ACC112 (cell line): ENCODE results near the gene WNT3.

Experiments
- H2AFZ ChIP-seq: fragments of 200-600 bp; sonication (generic); one replicate; pipeline ENCODE4 v1.6.0; 2017; ENCODE audit warnings: antibody characterized with exemption, low read length; ENCODE audit not compliant: unreplicated experiment
- H3K27ac ChIP-seq: fragments of 200-600 bp; sonication (generic); 2 replicates; pipeline ENCODE4 v1.5.1; 2014; ENCODE audit warnings: low read depth, mild to moderate bottlenecking, antibody characterized with exemption, low read length, moderate library complexity
- H3K27me3 ChIP-seq: fragments of 200-600 bp; sonication (generic); 2 replicates; pipeline ENCODE4 v1.6.1; 2014; ENCODE audit warnings: mild to moderate bottlenecking, antibody characterized with exemption, low read length, moderate library complexity, mixed read lengths; ENCODE audit not compliant: insufficient read depth
- H3K36me3 ChIP-seq: fragments of 200-600 bp; sonication (generic); 2 replicates; pipeline ENCODE4 v1.6.1; 2016; ENCODE audit warnings: mild to moderate bottlenecking, antibody characterized with exemption, low read length, moderate library complexity, mixed read lengths; ENCODE audit not compliant: insufficient read depth
- H3K4me1 ChIP-seq: fragments of 200-600 bp; sonication (generic); one replicate; pipeline ENCODE4 v1.6.1; 2016; ENCODE audit warnings: low read length, mixed read lengths; ENCODE audit not compliant: insufficient read depth, unreplicated experiment, control insufficient read depth
- H3K4me3 ChIP-seq: fragments of 200-600 bp; sonication (generic); 2 replicates; pipeline ENCODE4 v1.5.1; 2014; ENCODE audit warnings: mild to moderate bottlenecking, low read depth, low read length
- H3K79me2 ChIP-seq: fragments of 200-600 bp; sonication (generic); one replicate; pipeline ENCODE4 v1.6.0; 2016; ENCODE audit warnings: low read length; ENCODE audit not compliant: control insufficient read depth, unreplicated experiment, insufficient read depth

The WNT3 gene

DNA sequence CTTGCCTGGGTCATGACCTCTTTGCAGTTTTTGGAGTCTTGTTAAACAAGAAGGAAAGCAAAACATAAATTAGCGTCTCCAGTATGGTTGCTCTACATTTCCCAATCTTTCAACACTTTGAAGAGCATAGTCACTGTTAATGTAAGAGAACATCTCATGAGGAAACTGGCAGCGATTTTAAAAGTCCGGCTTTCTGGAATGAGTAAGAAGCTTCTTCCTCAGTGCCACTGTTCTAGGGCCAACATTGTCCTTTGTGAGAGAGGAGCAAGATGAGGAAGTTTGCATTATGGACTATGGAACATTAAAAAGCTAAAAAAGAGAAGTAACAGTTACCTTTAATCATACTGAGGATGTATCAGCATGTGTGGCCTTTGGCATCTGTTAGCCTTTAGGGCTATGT lies 73.1 kb downstream of the WNT3 start:
- Histone ChIP-seq H3K27ac (no peak overlapping the region), H3K79me2 (no peaks in the 10 kb centered on the region), H3K4me3 (no peak overlapping the region), H3K36me3 (no peaks in the 10 kb centered on the region), H3K27me3 (no peaks in the 10 kb centered on the region), H2AFZ (no peak overlapping the region), H3K4me1 (peaks cover 20% of the 10 kb centered on the region)

- Histone ChIP-seq H3K4me1 (peaks cover 20% of the 10 kb centered on the region), H2AFZ (no peak overlapping the region), H3K79me2 (no peaks in the 10 kb centered on the region), H3K4me3 (no peak overlapping the region), H3K27me3 (no peaks in the 10 kb centered on the region), H3K36me3 (no peaks in the 10 kb centered on the region), H3K27ac (no peak overlapping the region)
These were observed 74.1 kb downstream of the WNT3 start for GRCh38 chr17:46744441-46744840.

- Histone ChIP-seq H3K27me3 (no peaks in the 10 kb centered on the region), H2AFZ (no peak overlapping the region), H3K36me3 (no peaks in the 10 kb centered on the region), H3K79me2 (no peaks in the 10 kb centered on the region), H3K4me1 (peaks cover 20% of the 10 kb centered on the region), H3K4me3 (no peak overlapping the region), H3K27ac (peak overlapping the region; percentile 67)
These were observed 75.8 kb downstream of the WNT3 start for GRCh38 chr17:46742565-46743270.

DNA sequence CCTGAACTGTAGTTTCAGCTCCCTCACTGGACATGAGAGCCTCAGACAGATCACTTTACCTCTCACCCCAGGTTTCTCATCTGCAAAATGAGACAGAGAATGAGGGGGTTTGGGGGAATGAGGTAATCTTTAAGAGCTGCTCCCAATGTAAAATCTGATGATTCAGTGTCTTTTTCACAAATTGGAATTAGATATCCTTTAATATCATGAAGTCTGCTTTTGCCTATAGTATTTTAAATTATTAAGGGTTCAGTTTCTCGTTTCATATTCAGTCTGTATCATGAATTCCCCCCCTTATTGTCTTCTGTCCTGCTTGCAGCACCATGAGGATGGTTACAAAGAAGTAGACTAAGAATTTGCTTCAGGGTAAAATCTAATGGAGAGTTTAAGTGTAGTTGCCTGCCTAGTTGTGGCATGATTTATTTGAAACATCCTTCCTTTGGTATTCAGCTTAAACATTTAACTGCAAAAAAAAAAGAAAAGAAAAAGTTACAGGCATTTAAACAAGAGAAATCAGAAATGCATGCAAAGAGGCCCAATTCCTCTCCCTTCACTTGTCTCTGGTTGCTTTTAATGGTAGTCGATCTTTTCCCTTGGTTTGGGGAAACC lies 77.3 kb downstream of the WNT3 start:
- H3K79me2 ChIP-seq, result no peaks in the 10 kb centered on the region
- no peaks in the 10 kb centered on the region for H3K27me3 ChIP-seq
- H2AFZ ChIP-seq, result no peak overlapping the region
- H3K36me3 ChIP-seq, result peaks cover 3% of the 10 kb centered on the region; the same call in 1 of the 2 replicates
- H3K4me1 ChIP-seq, result peaks cover 20% of the 10 kb centered on the region
- H3K4me3 ChIP-seq, result no peak overlapping the region
- H3K27ac ChIP-seq, result no peak overlapping the region

- peaks cover 3% of the 10 kb centered on the region; the same call in 1 of the 2 replicates for H3K36me3 ChIP-seq
These were observed 78.5 kb downstream of the WNT3 start for GRCh38 chr17:46739982-46740381.

DNA sequence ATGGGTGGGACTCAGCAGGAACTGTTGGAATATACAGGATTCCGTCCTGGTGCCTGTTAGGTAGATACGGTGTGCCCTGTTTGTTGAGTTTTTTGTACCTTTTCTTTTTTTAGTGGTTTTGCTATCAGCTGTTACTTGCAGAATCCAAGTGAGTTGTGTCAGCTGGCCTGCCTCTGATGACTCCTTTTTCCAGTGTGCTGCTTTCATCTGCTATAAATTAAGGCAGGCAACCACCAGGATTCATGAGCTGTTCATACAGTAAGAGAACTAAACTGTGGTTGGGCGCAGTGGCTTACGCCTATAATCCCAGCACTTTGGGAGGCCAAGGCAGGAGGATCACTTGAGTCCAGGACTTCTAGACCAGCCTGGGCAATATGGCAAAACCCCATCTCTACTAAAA lies 79.9 kb downstream of the WNT3 start:
- no peak overlapping the region for H3K27ac ChIP-seq
- H3K4me1 ChIP-seq, result peaks cover 30% of the 10 kb centered on the region
- peaks cover 3% of the 10 kb centered on the region; the same call in 1 of the 2 replicates for H3K36me3 ChIP-seq
- no peaks in the 10 kb centered on the region for H3K27me3 ChIP-seq
- H3K79me2 ChIP-seq, result no peaks in the 10 kb centered on the region
- H3K4me3 ChIP-seq, result no peak overlapping the region
- H2AFZ ChIP-seq, result no peak overlapping the region

More at GRCh38 chr17:46739982-46740381, 78.5 kb downstream of the WNT3 start:
- no peak overlapping the region for H2AFZ ChIP-seq
- H3K27me3 ChIP-seq, result no peaks in the 10 kb centered on the region
- H3K79me2 ChIP-seq, result no peaks in the 10 kb centered on the region
- H3K4me3 ChIP-seq, result no peak overlapping the region
- H3K4me1 ChIP-seq, result peaks cover 20% of the 10 kb centered on the region
- H3K27ac ChIP-seq, result no peak overlapping the region

GRCh38 chr17:46737326-46737725 lies 81.2 kb downstream of the WNT3 start:
- no peak overlapping the region for H3K4me3 ChIP-seq

DNA sequence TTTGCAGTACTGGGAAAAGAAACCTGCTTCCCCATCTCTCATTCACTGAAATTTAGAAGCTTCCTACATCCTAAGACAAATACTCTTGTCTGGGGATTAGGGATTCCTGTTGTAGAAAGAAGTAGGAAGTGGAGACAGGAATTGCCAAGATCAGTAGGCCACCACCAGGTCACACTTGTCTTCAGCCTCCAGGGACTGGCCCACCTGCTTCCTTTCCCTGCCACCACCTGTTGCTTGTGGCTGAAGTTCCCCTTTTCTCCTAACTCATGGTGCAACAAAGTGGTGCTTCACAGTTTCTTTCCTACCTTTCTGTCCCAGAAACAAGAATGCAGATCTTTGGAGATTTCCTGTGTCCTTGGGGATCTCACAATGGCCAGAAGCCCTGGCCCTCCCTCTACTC lies 82.4 kb downstream of the WNT3 start:
- no peak overlapping the region for H2AFZ ChIP-seq
- no peak overlapping the region for H3K4me3 ChIP-seq
- peaks cover 9% of the 10 kb centered on the region; the same call in 1 of the 2 replicates for H3K36me3 ChIP-seq
- H3K79me2 ChIP-seq, result no peaks in the 10 kb centered on the region
- no peaks in the 10 kb centered on the region for H3K27me3 ChIP-seq
- peaks cover 16% of the 10 kb centered on the region for H3K4me1 ChIP-seq
- H3K27ac ChIP-seq, result no peak overlapping the region

More at GRCh38 chr17:46737326-46737725, 81.2 kb downstream of the WNT3 start:
- Histone ChIP-seq H3K27ac (no peak overlapping the region), H2AFZ (no peak overlapping the region), H3K4me1 (peaks cover 20% of the 10 kb centered on the region), H3K27me3 (no peaks in the 10 kb centered on the region), H3K36me3 (peaks cover 6% of the 10 kb centered on the region; the same call in 1 of the 2 replicates), H3K79me2 (no peaks in the 10 kb centered on the region)

DNA sequence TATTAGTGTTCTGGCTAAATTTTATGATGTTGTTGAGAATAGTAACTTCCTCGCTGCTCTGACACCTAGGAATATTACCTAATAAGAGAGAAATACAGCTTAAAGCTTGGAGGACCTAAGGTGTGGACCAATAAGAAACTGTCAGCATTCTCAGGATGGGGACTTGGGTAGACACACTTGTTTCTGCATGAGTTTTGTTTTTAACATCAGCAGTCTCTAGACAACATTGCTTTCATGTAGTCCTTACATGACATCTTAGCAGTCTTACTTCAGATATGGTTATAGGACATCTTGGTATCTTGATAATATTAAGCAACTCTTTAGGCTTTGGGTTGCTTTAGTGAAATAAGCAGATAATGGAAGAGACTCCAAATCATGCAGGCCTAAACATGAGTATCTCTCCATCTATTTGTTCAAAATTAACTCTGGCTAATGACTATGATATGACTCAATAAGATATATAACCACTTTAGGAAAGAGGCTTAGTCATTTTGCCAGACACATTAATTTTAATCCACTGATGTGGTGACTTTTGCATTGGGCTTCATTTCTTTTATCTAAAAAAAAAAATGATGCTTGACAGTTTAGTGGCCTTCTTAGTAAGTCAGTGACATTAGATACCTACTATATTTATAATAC lies 84.5 kb downstream of the WNT3 start:
- no peak overlapping the region for H3K27ac ChIP-seq
- no peaks in the 10 kb centered on the region for H3K79me2 ChIP-seq
- H3K27me3 ChIP-seq, result no peaks in the 10 kb centered on the region
- H3K4me1 ChIP-seq, result peaks cover 16% of the 10 kb centered on the region
- H3K4me3 ChIP-seq, result no peak overlapping the region
- H3K36me3 ChIP-seq, result peaks cover 17% of the 10 kb centered on the region; the same call in 1 of the 2 replicates
- no peak overlapping the region for H2AFZ ChIP-seq

DNA sequence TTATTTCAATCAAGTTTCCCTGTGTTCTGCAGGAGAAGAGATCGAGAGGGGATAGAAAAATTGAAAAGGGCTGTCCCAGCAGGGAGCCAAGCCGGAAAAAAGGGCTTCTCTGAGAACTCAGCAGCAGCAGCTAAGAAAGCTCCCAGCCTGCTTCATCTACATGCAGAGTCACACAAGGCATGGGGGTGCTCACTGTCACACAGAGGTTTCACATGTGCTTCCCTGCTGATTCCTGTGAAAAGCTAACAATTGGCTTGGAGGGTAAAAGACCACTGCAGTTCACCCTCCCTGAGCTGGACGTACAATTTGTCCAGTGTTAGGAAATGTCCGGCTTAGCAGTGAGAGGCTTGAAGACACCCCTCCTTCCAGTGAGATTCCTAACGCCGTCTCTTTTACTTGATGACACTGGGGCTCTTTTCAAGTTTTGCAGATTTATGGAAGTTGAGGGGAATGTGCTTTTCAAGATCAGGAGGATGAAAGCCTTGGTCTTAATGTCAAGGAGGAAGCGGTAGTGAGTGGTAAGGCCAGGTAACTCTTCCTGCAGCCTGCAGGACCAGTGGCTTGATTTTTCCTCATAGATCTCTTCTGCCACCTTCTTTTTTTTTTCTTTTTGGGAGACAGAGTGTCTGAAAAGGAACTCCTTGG lies 85.6 kb downstream of the WNT3 start:
- no peak overlapping the region for H3K27ac ChIP-seq
- H2AFZ ChIP-seq, result no peak overlapping the region
- peaks cover 20% of the 10 kb centered on the region; the same call in 1 of the 2 replicates for H3K36me3 ChIP-seq
- H3K4me1 ChIP-seq, result peaks cover 19% of the 10 kb centered on the region
- H3K4me3 ChIP-seq, result no peak overlapping the region
- H3K79me2 ChIP-seq, result no peaks in the 10 kb centered on the region
- no peaks in the 10 kb centered on the region for H3K27me3 ChIP-seq
